HT1080 (cell line): Measurements from ENCODE around the gene CCAR1. TPM values are rescaled to one million over a fixed set of nuclear protein-coding genes. Genes with fewer than 3 reads are reported as not detected.
"Not testable (repeated sequence)": the region's sequence is repeated elsewhere in the genome, so short reads cannot be mapped to it uniquely, and the experiment has no call there.

Source experiments
- DNase-seq: peaks from one replicate; pipeline ENCODE4 v3.0.0-alpha.2; 2015; ENCODE audit warnings: low read depth
- total RNA-seq: library from RNA; depleted of rRNA; stranded (reverse); fragments of >200 nt; shearing (Covaris generic); gene quantifications from 2 replicates; pipeline ENCODE4 v1.2.3, GENCODE V29; 2014

Gene CCAR1
- total RNA-seq, 1 experiment from 2014 or later = 89.2 TPM

DNA sequence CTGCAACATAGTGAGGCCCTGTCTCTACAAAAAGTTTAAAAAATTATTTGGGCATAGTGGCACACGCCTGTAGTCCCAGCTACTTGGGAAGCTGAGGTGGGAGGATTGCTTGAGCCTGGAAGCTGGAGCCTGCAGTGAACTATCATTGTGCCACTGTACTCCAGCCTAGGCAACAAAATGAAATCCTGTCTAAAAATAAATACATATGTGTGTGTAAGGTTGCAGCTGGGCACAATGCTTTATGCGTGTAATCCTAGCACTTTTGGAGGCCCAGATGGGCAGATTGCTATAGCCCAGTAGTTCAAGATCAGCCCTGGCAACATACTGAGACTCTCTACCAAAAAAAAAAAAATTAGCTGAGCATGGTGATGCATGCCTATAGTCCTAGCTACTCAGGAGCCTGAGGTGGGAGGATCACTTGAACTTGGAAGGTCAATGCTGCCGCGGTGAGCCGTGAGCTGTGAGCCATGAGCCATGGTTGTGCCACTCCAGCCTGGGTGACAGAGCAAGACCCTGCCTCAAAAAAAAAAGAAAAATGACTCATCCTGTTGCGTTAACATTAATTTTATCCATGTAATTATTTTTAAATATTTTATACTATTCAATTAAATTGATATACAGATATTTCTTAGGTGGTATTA is 38.3 kb downstream of the CCAR1 start:
- no peak for DNase-seq

DNA sequence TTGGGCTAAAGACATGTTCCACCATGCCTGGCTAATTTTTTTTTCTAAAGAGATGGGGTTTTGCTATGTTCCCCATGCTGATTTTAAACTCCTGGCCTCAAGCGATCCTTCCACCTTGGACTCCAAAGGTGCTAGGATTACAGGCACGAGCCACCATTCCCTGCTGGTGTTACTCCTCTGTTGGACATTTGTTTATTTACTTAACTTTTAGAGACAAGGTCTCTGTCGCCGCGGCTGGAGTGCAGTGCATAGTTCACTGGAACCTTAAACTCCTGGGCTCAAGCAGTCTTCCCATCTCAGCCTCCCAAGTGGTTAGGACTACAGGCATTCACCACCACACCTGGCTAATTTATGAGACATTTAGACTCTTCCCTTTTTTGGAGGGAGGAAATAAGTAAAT is 38.9 kb downstream of the CCAR1 start:
- DNase-seq = no peak

DNA sequence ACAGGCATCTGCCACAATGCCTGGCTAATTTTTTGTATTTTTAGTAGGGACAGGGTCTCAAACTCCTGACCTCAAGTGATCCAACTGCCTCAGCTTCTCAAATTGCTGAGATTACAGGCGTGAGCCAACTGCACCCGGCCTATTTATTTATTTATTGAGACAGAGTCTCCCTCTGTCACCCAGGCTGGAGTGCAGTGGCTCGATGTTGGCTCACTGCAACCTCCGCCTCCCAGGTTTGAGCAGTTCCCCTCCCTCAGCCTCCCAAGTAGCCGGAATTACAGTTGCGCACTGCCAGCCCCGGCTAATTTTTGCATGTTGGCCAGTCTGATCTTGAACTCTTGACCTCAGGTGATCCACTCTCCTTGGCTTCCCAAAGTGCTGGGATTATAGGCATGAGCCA is 46.4 kb downstream of the CCAR1 start:
- not testable (repeated sequence) for DNase-seq

DNA sequence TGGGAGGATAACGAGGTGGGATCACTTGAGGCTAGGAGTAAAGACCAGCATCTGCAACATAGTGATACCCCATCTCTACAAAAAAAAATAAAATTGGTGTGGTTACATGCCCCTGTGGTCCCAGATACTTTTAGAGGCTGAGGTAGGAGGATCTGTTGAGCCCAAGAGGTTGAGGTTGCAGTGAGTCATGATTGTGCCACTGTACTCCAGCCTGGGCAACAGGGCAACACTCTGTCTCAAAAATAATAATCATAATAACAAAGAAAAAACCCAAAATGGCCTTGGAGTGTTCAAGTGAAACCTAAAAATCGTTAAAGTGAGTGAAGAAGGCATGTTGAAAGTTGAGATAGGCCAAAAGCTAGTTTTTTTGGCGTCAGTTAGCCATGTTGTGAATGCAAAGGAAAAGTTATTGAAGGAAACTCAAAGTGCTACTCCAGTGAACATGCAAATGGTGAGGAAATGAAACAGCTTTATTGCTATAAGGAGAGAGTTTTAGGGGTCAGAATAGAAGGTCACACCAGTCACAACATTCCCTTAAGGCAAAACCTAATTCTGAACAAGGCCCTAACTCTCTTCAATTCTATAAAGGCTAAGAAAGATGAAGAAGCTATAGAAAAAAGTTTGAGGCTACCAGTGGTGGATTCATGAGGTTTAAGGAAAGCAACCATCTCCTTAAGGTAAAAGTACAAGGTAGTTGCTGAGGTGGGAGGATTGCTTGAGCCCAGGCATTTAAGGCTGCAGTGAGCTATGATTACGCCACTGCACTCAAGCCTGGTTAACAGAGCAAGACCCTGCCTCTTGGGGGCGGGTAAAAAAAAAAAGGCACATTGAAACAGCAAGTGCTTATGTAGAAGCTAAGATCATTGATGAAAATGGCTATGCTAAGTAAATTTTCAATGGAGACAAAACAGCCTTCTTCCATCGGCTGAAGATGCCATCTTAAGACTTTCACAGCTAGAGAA is 60.9 kb downstream of the CCAR1 start:
- DNase-seq = no peak

GRCh38 chr10:68784476-68784875 is 63.4 kb downstream of the CCAR1 start:
- no peak for DNase-seq

- no peak for DNase-seq
Observed at GRCh38 chr10:68787813-68788212, 66.8 kb downstream of the CCAR1 start.

- no peak for DNase-seq
Observed at GRCh38 chr10:68790476-68790875, 69.4 kb downstream of the CCAR1 start.

GRCh38 chr10:68792115-68792514 is 71.1 kb downstream of the CCAR1 start:
- DNase-seq = no peak

- no peak for DNase-seq
Observed at GRCh38 chr10:68795886-68796532, 75.0 kb downstream of the CCAR1 start.

DNA sequence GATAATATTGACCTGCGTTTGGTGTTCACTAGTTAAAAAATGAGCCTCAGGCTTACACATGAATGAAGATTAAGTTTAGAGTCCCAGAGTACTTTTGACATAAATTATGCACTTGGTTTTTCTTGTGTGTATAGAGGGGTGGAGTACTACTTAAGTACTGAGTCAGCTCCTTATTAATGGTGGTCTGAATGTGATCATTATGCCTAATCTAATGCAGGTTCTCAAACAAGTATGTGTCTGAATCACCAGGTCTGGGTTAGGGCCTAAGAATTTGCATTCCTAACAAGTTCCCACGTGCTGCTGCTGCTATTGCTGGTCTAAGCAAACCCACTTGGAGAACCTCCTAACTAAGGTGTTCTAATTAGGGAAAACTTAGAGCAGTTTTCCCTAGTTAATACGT is 75.6 kb downstream of the CCAR1 start:
- no peak for DNase-seq

GRCh38 chr10:68800211-68800610 is 79.2 kb downstream of the CCAR1 start:
- no peak for DNase-seq

GRCh38 chr10:68804692-68805091 is 83.7 kb downstream of the CCAR1 start:
- no peak for DNase-seq

- DNase-seq = not testable (repeated sequence)
Observed at GRCh38 chr10:68810830-68811229, 89.8 kb downstream of the CCAR1 start.

DNA sequence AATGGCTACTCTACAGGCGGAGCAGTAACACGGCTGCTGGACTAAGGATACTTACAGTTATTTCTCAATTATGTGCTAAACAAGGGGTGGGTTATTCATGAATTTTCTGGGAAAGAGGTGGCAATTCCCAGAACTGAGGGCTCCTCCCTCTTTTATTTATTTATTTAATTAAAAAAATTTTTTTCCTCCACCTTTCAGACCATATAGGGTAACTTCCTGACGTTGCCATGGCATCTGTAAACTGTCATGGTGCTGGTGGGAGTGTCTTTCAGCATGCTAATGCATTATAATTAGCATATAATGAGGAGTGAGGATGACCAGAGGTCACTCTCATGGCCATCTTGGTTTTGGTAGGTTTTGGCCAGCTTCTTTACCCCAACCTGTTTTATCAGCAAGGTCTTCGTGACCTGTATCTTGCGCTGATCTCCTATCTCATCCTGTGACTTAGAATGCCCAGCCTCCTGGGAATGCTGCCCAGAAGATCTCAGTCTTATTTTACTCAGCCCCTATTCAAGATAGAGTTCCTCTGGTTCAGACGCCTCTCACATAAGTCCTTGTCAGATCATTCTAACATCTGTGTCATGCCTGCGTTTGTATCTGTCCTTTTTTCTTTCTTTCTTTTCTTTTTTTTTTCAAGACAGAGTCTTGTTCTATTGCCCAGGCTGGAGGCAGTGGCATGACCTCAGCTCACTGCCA is 90.4 kb downstream of the CCAR1 start:
- no peak for DNase-seq

GRCh38 chr10:68812420-68812819 is 91.4 kb downstream of the CCAR1 start:
- DNase-seq = no peak

GRCh38 chr10:68813559-68813958 is 92.5 kb downstream of the CCAR1 start:
- no peak for DNase-seq

GRCh38 chr10:68816796-68817412 is 95.9 kb downstream of the CCAR1 start:
- no peak for DNase-seq

DNA sequence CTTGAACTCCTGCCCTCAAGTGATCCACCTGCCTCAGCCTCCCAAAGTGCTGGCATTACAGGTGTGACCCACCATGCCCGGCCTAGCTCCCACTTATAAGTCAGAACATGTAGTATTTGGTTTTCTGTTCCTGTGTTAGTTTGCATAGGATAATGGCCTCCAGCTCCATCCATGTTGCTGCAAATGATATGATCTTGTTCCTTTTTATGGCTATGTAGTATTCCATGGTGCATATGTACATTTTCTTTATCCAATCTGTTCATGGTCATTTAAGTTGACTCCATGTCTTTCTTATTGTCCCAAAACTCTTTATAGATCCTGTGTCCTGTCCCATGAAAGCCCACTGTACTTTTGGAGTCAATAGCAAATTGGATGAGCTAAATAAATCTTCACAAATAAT is 99.3 kb downstream of the CCAR1 start:
- DNase-seq = not testable (repeated sequence)

GRCh38 chr10:68822626-68823025 is 101.6 kb downstream of the CCAR1 start:
- peak; percentile 11 for DNase-seq

DNA sequence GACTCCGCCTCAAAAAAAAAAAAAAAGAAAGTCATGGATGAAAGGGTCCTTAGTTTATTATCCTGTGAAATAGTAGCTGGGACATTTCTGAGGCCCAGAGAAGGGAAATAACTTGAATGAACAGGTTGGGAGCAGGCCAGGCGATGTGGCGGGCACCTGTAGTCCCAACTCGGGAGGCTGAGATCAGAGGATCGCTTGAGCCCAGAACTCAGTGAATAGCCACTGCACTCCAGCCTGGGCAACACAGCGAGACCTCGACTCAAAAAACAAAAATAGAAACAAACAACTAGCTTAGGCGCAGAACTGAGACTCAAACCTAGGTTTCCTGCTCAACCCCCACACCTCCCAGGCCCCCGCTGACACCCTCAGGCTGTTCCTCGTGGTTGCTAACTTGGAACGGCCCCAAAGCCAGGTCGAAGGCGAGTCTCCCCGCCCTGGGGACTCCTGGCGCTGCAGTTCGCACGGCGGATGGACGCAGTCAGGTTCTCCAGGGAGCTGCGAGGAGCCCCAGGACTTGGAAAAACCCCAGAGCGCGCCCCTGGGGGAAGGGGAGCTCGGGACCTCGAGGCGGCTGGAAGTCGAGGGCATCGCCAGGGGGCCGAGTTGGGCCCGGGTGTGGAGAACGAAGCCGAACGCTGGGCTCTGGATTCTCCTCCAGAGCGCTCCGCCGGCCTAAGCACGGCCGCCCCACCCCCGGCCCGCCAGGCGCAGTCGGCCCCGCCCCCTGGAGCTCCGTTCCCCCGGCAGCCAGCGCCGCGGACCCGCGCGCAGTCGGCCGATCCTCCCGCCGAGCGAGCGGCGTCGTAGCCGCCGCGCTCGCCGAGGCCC is 105.9 kb downstream of the CCAR1 start, which contains the start of gene STOX1:
STOX1 (plus strand) TSS at position 768 of the 828 bp plus-strand sequence. CDS start 93 bp downstream, outside the sequence.
- DNase-seq = peak; percentile 47
